Nephron (organoid): ENCODE data around the gene FREM2.

Experiments used
- H3K27ac Mint-ChIP-seq, 3 experiments: 2 replicates each; pipeline ENCODE4 v1.8.0; 2020; ENCODE audit warnings: mixed read lengths in 3 of 3, mild to moderate bottlenecking in 2 of 3, moderate library complexity in 1 of 3
- H3K27me3 Mint-ChIP-seq: 2 replicates; pipeline ENCODE4 v1.8.0; 2021; ENCODE audit warnings: low read depth, mild to moderate bottlenecking, moderate library complexity, mixed read lengths
- H3K36me3 Mint-ChIP-seq: 2 replicates; pipeline ENCODE4 v1.8.0; 2020; ENCODE audit warnings: low read depth, mixed read lengths
- H3K4me1 Mint-ChIP-seq: 2 replicates; pipeline ENCODE4 v1.8.0; 2020; ENCODE audit warnings: mixed read lengths
- H3K4me3 Mint-ChIP-seq, 3 experiments: 2 replicates each; pipeline ENCODE4 v1.8.0; 2020; ENCODE audit warnings: mild to moderate bottlenecking in 3 of 3, mixed read lengths in 3 of 3, moderate library complexity in 2 of 3
- H3K9me3 Mint-ChIP-seq: 2 replicates; pipeline ENCODE4 v1.8.0; 2020; ENCODE audit warnings: mixed read lengths
- CTCF ChIP-seq, 3 experiments: fragments of 200-600 bp; sonication (generic); IDR thresholded peaks; one replicate each; pipeline ENCODE4 v1.5.0; 2021; ENCODE audit warnings: antibody characterized with exemption in 3 of 3; ENCODE audit not compliant: unreplicated experiment in 3 of 3

Gene FREM2

GRCh38 chr13:38933786-38934185 is 246.9 kb downstream of the FREM2 start:
- Mint-ChIP-seq H3K4me3 (no peak overlapping the region), H3K9me3 (no peaks in the 10 kb centered on the region), H3K27me3 (no peaks in the 10 kb centered on the region), H3K36me3 (no peaks in the 10 kb centered on the region), H3K4me1 (no peaks in the 10 kb centered on the region), H3K27ac (no peak overlapping the region)
- TF ChIP-seq CTCF (IDR thresholded peaks at IDR 0.05; ENCODE audit: unreplicated experiment in 3 of 3), result no peak
